HEK293T (cell line): ENCODE results near the gene FAM118B.

ENCODE experiments used
- ARNT ChIP-seq: fragments of 450-650 bp; IDR thresholded peaks from 2 replicates; pipeline ENCODE4 v1.6.1; 2017; ENCODE audit warnings: mild to moderate bottlenecking
- BHLHE40 ChIP-seq: fragments of 450-650 bp; IDR thresholded peaks from 2 replicates; pipeline ENCODE4 v1.6.1; 2016; ENCODE audit warnings: mild to moderate bottlenecking, moderate library complexity, borderline replicate concordance
- ELF4 ChIP-seq: fragments of 450-650 bp; IDR thresholded peaks from 2 replicates; pipeline ENCODE4 v1.6.1; 2017; ENCODE audit warnings: antibody characterized with exemption
- FOXK2 ChIP-seq: fragments of 450-650 bp; IDR thresholded peaks from 2 replicates; pipeline ENCODE4 v1.6.1; 2016; ENCODE audit warnings: mild to moderate bottlenecking
- FOXM1 ChIP-seq: fragments of 450-650 bp; IDR thresholded peaks from 2 replicates; pipeline ENCODE4 v1.6.1; 2017; ENCODE audit warnings: mild to moderate bottlenecking, borderline replicate concordance
- L3MBTL2 ChIP-seq: fragments of 450-650 bp; conservative IDR thresholded peaks from 2 replicates; pipeline ENCODE4 v1.6.1; 2016; ENCODE audit warnings: mild to moderate bottlenecking
- LEF1 ChIP-seq: fragments of 450-650 bp; IDR thresholded peaks from 2 replicates; pipeline ENCODE4 v1.6.1; 2017; ENCODE audit warnings: mild to moderate bottlenecking, borderline replicate concordance
- NFRKB ChIP-seq: fragments of 450-650 bp; IDR thresholded peaks from 2 replicates; pipeline ENCODE4 v1.6.1; 2016; ENCODE audit warnings: mild to moderate bottlenecking, moderate library complexity
- SP1 ChIP-seq: fragments of 450-650 bp; IDR thresholded peaks from 2 replicates; pipeline ENCODE4 v1.6.1; 2017
- SUZ12 ChIP-seq: fragments of 450-650 bp; IDR thresholded peaks from 2 replicates; pipeline ENCODE4 v1.6.1; 2016; ENCODE audit warnings: mild to moderate bottlenecking
- ZNF384 ChIP-seq: fragments of 450-650 bp; IDR thresholded peaks from 2 replicates; pipeline ENCODE4 v1.6.1; 2016
- TF ChIP-seq, protein P1 (sequence below): fragments of 450-650 bp; IDR thresholded peaks from 2 replicates; pipeline ENCODE4 v1.6.1; 2016

- TF ChIP-seq LEF1 (no peak), FOXM1 (no peak), ELF4 (no peak), NFRKB (no peak), ARNT (no peak), SP1 (no peak), FOXK2 (no peak), ZNF384 (no peak), SUZ12 (no peak), BHLHE40 (no peak), L3MBTL2 (no peak)
- TF ChIP-seq, protein P1, sequence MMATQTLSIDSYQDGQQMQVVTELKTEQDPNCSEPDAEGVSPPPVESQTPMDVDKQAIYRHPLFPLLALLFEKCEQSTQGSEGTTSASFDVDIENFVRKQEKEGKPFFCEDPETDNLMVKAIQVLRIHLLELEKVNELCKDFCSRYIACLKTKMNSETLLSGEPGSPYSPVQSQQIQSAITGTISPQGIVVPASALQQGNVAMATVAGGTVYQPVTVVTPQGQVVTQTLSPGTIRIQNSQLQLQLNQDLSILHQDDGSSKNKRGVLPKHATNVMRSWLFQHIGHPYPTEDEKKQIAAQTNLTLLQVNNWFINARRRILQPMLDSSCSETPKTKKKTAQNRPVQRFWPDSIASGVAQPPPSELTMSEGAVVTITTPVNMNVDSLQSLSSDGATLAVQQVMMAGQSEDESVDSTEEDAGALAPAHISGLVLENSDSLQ = no peak
Observed at GRCh38 chr11:126197277-126197939, 14.2 kb upstream of the FAM118B start.
